ENCODE data around the gene NCF2.

DNA sequence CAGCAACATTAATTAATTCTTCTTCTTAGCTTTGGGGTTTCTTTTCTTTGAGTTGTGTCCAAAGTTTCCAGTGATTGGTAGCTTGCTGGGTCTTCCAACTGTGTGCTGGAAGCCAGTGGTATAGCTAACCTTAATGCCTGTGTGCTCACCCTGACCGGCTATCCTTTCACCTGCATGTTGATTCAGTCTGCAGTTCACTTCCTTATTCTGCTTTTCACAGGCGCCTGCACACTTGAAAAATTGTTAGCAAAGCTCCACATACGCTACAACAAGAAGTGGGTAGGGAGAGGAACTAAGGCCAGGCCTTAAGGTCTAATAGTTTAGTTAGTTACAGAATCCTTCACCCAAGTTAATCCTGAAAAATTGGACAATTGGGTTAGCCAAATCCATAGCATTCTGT, 35.7 kb downstream of the NCF2 start:
- TF ChIP-seq, protein P1, sequence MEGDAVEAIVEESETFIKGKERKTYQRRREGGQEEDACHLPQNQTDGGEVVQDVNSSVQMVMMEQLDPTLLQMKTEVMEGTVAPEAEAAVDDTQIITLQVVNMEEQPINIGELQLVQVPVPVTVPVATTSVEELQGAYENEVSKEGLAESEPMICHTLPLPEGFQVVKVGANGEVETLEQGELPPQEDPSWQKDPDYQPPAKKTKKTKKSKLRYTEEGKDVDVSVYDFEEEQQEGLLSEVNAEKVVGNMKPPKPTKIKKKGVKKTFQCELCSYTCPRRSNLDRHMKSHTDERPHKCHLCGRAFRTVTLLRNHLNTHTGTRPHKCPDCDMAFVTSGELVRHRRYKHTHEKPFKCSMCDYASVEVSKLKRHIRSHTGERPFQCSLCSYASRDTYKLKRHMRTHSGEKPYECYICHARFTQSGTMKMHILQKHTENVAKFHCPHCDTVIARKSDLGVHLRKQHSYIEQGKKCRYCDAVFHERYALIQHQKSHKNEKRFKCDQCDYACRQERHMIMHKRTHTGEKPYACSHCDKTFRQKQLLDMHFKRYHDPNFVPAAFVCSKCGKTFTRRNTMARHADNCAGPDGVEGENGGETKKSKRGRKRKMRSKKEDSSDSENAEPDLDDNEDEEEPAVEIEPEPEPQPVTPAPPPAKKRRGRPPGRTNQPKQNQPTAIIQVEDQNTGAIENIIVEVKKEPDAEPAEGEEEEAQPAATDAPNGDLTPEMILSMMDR (IDR thresholded peaks at IDR 0.05): no peak
- no peak for TF ChIP-seq POLR2A (IDR thresholded peaks at IDR 0.05)

Measured in body of pancreas (tissue), 4 donors.